Kidney epithelial cell (primary cell): ENCODE results near the gene TBX5. TPM values are rescaled to one million over a fixed set of nuclear protein-coding genes. Genes with fewer than 3 reads are reported as not detected.

ENCODE experiments used
- DNase-seq: peaks from one replicate; pipeline ENCODE4 v3.0.0-alpha.2; 2010; ENCODE audit warnings: low read depth
- H3K27me3 ChIP-seq: 2 replicates; pipeline ENCODE4 v1.6.0; 2011; ENCODE audit warnings: low read length; ENCODE audit not compliant: control insufficient read depth, insufficient read depth
- H3K36me3 ChIP-seq: 2 replicates; pipeline ENCODE4 v1.5.1; 2011; ENCODE audit warnings: low read length; ENCODE audit not compliant: control insufficient read depth, insufficient read depth
- H3K4me3 ChIP-seq: 2 replicates; pipeline ENCODE4 v1.5.1; 2011; ENCODE audit warnings: low read depth, mild to moderate bottlenecking, control low read depth, low read length
- total RNA-seq: library from RNA; depleted of rRNA; stranded (reverse); fragments of >200 nt; gene quantifications from 2 replicates; pipeline ENCODE4 v1.2.3, GENCODE V29; 2015
- TF ChIP-seq, protein P1 (sequence below): IDR thresholded peaks from 2 replicates; pipeline ENCODE4 v1.5.1; 2011; ENCODE audit warnings: mild to moderate bottlenecking, moderate library complexity, low read length, control low read depth, inconsistent platforms; ENCODE audit not compliant: insufficient read depth, poor library complexity, severe bottlenecking

The TBX5 gene
- total RNA-seq, 1 donor from 2014 or later, result not detected

DNA sequence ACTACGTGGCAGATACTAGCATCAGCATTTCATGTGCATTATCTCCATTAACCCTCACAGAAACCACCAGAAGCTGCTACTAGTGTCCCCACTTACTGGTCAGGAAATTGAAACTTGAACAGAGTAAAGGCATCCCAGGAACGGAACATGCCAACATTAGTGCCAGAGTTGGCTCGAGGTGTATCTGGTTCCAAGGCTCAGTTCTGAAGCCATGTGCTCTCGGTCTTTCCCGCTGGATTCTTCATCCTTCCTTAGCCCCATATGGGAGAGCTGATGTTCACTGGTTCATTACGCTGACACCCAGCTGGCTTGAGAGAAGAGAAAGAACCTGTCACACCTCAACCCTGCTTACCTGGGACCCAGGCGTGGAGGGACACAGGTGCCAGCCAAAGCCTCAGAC lies 91.5 kb downstream of the TBX5 start:
- Histone ChIP-seq H3K27me3 (no peaks in the 10 kb centered on the region), H3K36me3 (no peaks in the 10 kb centered on the region), H3K4me3 (no peak overlapping the region)
- no peak for DNase-seq
- TF ChIP-seq, protein P1, sequence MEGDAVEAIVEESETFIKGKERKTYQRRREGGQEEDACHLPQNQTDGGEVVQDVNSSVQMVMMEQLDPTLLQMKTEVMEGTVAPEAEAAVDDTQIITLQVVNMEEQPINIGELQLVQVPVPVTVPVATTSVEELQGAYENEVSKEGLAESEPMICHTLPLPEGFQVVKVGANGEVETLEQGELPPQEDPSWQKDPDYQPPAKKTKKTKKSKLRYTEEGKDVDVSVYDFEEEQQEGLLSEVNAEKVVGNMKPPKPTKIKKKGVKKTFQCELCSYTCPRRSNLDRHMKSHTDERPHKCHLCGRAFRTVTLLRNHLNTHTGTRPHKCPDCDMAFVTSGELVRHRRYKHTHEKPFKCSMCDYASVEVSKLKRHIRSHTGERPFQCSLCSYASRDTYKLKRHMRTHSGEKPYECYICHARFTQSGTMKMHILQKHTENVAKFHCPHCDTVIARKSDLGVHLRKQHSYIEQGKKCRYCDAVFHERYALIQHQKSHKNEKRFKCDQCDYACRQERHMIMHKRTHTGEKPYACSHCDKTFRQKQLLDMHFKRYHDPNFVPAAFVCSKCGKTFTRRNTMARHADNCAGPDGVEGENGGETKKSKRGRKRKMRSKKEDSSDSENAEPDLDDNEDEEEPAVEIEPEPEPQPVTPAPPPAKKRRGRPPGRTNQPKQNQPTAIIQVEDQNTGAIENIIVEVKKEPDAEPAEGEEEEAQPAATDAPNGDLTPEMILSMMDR, result no peak

DNA sequence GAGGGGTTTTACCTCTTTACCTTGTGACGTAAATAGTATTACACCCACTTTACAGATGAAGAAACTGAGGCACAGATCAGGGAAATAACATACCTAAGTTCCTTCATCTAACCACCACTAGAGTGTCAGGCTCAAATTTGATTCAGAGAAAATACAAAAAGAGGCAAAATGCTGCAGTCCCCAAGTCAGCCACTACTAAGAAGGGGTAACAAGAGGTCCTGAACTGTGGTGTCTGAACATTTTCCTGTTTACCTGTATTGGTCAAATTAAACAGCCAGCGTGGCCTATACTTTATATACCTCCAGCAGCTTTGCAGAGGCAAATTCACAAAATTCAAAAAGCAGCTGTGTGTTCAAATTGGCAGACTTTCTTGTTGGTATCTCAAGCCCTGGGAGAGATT lies 92.0 kb downstream of the TBX5 start:
- TF ChIP-seq, protein P1, result no peak
- Histone ChIP-seq H3K4me3 (no peak overlapping the region), H3K27me3 (no peaks in the 10 kb centered on the region), H3K36me3 (no peaks in the 10 kb centered on the region)
- DNase-seq, result no peak

DNA sequence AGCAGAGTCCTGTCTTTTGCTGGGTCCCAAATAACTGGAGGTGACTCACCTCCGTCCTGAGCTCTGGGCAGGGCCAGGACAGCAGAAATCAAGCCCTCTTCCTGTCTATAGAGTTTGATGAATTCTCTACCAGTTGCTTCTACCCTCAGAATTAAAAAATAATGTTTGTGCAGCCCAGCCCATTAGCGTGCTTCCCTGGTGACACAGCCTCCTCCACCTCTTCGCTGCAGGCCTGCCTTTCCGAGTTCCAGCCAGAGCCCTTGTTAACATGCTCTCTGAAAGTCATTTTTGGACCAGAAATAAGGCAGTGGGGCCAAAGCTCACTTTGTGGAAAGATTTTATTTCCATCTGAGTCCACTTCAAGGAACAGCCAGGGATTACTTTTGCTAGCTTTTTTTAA lies 94.0 kb downstream of the TBX5 start:
- Histone ChIP-seq H3K27me3 (no peaks in the 10 kb centered on the region), H3K4me3 (no peak overlapping the region), H3K36me3 (no peaks in the 10 kb centered on the region)
- no peak for DNase-seq
- TF ChIP-seq, protein P1, result no peak

DNA sequence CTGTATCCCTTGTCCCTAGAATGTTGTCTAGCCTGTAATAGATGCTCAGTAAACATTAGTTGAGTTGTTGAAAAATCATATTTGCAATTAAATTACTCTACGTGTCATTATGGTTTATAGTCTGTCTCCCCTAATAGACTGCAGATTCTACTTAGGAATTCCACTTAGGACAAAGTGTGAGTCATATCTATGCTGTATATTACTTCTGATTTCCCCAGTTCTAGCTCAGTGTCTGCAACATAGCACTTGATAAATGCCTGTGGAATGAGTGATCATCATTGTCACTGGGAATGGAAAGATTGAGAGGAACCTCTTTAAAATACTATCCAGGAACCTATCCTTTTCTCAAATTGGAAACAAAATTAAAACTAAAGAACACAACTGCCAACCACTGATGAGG lies 99.3 kb downstream of the TBX5 start:
- no peaks in the 10 kb centered on the region for H3K36me3 ChIP-seq
- DNase-seq, result no peak
- H3K27me3 ChIP-seq, result no peaks in the 10 kb centered on the region
- H3K4me3 ChIP-seq, result no peak overlapping the region
- TF ChIP-seq, protein P1, result no peak

DNA sequence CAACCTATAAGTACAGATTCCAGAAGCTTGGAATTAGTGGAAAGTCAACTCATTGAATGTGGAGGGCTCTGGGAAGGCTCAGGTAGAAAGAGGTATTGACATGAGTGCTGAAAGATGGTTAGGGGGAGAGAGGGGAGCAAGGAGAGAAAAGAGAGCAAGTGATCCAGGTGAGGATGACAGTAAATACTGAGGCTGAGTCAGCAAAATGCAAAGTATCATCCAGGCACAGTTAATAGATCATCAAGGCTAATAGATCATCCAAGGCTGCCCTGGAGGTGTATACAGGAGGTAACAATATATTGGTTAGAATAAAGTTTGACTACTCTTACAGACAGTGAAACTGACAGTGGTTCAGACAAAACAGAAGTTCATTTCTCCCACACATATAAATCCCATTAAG lies 100.5 kb downstream of the TBX5 start:
- no peak for DNase-seq
- no peak overlapping the region for H3K4me3 ChIP-seq
- TF ChIP-seq, protein P1, result no peak
- no peaks in the 10 kb centered on the region for H3K36me3 ChIP-seq
- no peaks in the 10 kb centered on the region for H3K27me3 ChIP-seq
